ENCODE results near the gene ZNF710.

Gene ZNF710

GRCh38 chr15:89997079-89997478 lies 4.0 kb upstream of the ZNF710 start:
- DNase-seq (ENCODE audit: low read depth) = no peak

DNA sequence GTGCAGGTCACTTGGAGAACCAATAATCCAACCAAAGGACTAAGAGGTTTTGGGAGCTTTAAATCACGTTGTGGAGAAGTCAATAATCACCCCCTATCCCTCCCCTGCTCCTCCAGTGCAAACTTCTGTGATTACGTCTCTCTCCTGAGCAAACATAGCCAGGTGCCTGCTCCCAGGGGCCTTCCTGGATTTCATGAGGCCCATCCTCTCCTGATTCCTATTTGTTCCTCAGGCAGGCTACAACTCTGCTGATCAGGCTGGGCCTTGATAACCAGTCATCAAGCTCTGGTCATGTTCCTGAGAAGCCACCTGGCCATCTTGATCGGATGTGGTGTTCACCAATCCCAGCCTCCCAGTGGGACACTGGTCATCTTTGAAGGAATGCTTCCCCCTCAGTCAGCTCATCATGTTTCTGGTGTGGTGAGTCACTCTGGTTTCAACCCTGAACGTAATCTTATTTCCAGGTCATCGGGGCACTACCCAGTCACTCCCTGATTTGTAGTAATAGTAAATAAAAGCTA lies 2.9 kb upstream of the ZNF710 start:
- DNase-seq (ENCODE audit: low read depth) = no peak

GRCh38 chr15:89998923-89999675 lies 2.0 kb upstream of the ZNF710 start:
- DNase-seq (ENCODE audit: low read depth) = no peak

DNA sequence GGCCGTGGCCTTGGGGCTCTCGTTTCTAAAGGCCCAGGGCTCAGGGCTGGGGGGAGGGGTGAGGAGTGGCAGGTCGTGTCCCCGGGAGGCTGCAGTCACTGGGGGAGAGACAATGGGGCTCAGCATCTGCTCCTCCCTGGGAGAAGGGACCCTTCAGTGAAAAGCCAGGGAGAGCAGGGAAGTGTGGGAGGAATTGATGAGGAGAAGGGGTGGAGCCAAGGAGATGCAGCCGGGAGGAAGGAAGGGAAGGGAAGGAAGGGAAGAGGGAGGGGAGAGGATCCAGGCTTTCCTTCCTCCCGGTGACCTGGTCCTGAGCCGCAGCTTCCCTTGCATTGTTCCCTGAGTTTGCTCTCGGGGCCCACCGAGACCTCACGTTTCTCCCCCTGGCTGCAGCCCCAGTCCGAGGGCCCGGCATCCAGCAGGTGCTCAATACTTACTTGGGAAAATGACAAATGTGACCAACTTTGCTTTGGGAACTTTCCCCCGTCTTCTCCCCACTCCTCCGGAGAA lies 1.4 kb upstream of the ZNF710 start:
- no peak for DNase-seq (ENCODE audit: low read depth)

DNA sequence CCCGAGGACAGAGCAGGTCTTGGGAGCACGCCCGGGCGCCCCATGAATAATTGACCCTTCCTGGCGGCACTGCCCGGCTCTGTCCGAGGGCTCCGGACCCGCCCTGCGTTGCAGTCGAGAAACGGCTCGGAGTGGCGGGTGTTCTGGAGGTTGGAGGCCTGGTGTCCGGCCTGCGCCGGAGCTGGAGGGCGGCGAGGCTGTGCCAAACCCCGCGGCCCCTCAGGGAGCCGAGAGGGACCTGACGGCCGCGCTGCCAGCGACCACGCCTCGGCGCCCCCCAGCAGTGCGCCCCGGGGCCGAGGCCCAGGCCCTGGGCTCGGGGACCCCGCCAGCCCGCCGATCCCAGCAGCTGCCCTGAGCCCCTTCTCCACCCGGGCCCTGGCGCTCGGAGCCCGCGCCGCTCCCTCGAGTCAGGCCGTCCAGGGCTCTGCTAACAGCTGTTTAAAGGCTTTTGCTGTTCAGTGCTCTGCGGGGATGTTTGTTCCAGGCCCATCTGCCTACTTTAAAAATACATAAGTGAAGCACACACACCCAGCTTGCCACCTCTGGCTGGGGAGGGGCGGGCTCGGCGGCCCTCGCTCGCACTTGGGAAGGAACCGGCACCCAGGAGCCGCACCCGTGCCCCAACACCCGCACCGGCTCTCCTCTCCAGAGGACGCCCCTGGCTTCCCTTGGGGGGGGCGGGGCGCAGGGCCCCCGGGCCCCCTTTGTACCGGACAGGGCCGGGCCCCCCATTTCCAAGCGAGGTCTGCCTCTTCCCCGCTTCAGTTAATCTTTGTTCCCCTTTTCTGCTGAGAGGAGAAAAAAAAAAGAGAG lies 730 bp upstream of the ZNF710 start:
- DNase-seq (ENCODE audit: low read depth) = no peak

GRCh38 chr15:90001683-90002427 lies 731 bp downstream of the ZNF710 start:
- DNase-seq (ENCODE audit: low read depth) = peak; percentile 15

- no peak for DNase-seq (ENCODE audit: low read depth)
Measured at GRCh38 chr15:90002428-90002844, 1.3 kb downstream of the ZNF710 start.

GRCh38 chr15:90003736-90004135 lies 2.6 kb downstream of the ZNF710 start:
- DNase-seq (ENCODE audit: low read depth) = no peak

DNA sequence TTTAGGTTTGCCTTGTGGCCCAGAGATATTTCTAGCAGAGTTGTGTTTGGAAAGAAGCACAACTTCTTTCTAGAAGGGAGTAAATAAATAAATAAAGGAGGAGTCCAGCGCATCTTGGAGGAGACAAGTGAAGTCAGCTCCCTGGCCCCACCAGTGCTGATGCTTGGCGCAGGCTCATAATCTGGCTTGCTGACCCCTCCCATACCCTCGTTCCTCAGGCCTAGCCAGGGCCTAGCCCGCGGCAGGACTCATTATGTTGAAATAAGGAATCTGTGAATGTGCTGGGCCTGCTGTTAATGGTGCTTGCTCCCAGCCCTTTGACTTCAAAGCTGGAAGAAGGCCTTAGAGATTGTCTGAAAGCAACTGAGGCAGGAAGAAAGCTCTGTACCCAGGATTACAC lies 3.1 kb downstream of the ZNF710 start:
- no peak for DNase-seq (ENCODE audit: low read depth)

- no peak for DNase-seq (ENCODE audit: low read depth)
Measured at GRCh38 chr15:90004671-90005070, 3.5 kb downstream of the ZNF710 start.

DNA sequence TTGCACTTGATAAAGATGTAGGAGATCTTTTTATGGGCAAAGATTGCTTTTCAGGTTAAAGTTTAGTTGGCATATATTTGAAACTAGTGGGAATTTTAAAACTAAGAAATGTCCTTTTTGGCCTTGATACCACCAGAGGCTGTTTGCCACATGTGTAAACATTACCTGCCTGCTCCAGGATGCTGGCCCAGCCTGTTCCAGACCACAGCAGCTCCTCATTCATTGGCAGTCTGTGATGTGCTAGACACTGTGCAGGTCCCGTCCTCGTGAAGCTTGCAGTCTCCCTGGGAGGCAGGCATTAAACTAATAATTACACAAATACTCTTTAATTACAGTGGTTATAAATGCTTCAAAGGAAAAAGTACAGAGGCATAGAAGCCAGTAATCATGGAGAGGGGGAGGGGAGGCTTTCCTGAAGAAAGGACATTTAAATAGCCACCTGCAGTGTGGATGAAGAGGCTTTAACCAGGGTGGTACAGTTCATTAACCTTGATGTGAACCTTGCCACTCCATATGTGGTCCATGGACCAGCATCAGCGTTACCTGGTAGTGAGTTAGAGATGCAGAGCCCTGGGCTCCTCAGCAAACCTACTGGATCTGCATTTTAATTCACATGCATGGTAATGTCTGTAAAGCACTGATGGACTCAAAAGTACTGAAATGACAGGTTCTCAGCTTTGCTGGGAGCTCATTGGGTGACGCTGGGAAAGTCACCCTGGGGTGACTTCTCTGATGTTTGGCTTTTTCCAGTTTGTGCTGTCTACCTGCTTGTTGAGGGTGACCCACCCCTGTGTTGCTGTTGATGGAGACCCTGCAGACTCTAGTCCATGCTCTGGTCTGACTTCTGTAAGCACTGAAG lies 5.3 kb downstream of the ZNF710 start:
- no peak for DNase-seq (ENCODE audit: low read depth)

GRCh38 chr15:90007076-90007460 lies 5.9 kb downstream of the ZNF710 start:
- DNase-seq (ENCODE audit: low read depth) = no peak

DNA sequence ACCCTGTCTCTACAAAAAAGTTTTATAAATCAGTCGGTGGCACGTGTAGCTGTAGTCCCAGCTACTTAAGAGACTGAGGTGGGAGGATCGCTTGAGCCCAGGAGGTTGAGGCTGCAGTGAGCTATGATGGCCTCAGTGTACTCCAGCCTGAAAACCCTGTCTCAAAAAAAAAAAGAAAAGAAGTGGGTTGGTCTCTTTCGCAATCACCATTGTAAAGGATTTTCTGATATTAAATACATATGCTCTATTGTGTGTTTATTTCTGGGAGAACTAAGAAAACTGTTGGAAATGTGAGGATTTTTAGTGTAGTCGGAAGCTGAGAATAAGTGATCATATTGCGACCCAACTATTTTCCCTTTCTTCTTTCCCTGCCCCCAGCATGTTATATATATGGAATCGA lies 7.5 kb downstream of the ZNF710 start:
- no peak for DNase-seq (ENCODE audit: low read depth)

DNA sequence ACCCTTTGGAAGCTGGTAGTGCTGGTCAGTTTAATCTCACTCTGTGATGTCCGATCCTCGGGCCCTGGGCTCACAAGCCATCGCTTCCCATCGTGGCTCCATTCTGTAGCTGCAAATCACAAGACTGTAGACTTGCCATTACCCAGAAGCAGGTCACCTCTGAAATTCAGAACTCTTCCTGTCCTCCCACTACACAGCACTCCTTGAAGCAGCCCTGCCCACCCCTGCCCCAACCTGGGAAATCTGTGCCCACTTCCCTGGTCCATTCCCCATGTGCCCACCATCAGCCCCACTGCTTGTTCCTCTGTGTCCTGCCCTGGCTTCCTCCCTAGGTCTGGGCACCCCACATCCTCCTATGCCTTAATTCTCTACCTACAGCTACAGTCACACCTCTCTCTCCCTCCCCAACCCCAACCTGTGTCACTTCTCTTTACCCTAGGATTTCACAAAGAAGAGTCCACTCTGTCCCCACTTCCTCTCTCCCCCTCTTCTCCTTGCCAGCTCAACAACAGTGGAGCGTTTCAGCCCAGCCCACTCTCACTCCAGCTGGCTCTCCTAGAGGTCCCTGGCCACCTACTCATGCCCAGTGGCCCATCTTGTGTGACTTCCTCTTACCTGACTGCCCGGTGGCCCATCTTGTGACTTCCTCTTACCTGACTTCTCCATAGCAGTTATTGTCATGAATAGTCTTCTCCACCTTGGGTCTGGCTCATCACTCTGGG lies 8.3 kb downstream of the ZNF710 start:
- DNase-seq (ENCODE audit: low read depth) = no peak

- no peak for DNase-seq (ENCODE audit: low read depth)
Measured at GRCh38 chr15:90011705-90012104, 10.6 kb downstream of the ZNF710 start.

GRCh38 chr15:90013503-90013937 lies 12.4 kb downstream of the ZNF710 start:
- DNase-seq (ENCODE audit: low read depth) = no peak

DNA sequence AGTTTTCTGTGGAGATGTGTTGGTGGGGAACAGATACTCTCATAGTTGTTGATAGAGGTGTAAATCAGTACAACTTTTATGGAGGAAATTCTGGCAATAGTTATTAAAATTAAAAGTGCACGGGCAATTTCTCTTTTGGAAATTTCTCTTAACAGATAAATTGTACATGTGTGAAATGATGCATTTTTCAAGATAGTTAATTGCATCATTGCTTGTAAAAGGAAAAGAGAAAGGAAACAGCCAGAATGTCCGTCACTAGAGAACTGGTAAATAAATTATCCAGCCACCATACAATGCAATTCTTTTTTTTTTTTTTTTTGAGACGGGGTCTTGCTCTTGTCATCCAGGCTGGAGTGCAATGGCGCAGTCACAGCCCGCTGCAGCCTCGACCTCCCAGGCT lies 14.2 kb downstream of the ZNF710 start:
- no peak for DNase-seq (ENCODE audit: low read depth)

GRCh38 chr15:90015749-90016148 lies 14.6 kb downstream of the ZNF710 start:
- no peak for DNase-seq (ENCODE audit: low read depth)

GRCh38 chr15:90016721-90017120 lies 15.6 kb downstream of the ZNF710 start:
- no peak for DNase-seq (ENCODE audit: low read depth)

DNA sequence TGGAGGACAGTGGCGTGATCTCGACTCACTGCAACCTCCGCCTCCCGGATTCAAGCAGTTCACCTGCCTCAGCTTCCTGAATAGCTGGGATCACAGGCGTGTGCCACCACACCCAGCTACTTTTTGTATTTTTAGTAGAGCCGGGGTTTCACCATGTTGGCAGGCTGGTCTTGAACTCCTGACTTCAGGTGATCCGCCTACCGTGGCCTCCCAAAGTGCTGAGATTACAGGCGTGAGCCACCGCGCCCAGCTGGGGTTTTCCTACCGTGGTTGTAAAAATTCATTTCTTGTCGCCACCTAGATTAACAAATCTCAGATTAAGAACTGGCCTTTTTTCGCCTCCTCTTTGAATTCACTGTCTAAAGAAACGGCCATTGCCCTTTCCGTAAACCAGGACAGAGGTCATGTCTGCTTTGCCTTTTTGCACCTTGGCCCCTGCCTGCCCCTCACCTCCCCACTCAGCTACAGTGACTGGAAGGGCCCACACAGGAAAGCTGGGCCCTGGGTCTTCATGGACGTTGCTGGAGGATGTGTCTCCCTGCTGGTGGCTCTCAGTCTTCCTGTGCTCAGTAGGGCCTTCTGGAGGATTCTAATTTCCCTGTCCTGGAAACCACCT lies 17.2 kb downstream of the ZNF710 start:
- no peak for DNase-seq (ENCODE audit: low read depth)

Measured in stimulated activated CD8-positive, alpha-beta memory T cell treated with anti-CD3 and anti-CD28 coated beads, Interleukin-15, amount 100 ng/mL, for 1 hour (primary cell).